Measurements from ENCODE around the gene PGAM2.
A peak's percentile ranks its signal among the peaks of the same experiment; 100 is the strongest.

The PGAM2 gene

DNA sequence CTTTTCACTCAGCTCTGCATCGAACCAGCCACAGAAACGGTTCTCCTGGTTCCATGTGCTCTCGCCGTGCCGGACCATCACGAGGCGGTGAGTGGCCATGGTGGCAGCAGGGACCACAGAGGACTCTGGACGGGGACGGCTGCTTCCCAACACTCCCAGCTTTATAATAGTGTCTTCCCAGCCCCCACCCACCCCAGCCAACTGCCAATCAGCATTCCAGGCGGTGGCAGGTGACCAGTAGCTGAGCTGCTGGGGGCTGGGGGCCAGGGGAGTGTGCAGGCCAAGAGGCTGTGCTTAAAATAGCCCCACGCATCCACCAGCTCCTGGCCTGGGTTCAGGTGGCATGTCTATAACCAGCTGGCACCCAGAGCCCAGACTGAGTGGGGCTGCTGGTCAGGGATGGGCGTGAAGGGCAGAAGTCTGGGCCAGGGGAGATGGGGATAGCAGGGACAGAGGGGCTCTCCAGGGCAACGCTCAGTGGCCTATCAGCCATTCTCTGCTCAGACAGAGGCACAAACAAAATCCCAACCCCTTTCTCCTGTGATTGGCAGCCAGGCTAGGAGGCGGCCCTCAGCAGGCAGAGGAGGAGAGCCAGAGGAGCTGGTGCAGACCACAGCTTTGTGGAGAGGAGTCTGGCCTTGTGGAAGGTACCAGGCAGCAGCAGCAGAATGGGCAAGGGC lies at the start of gene PGAM2:
PGAM2 (minus strand) TSS at position 137 of the 680 bp plus-strand sequence; CDS start at position 99, 38 bp downstream.
- Histone ChIP-seq H3K9ac (ENCODE audit: low read depth, low read length) (no peak within 1 kb of the TSS; the same call in 1 of the 2 replicates), H3K4me1 (ENCODE audit: insufficient read depth, low read length) (peaks cover 13% of the 10 kb centered on the region; the same call in 1 of the 2 replicates), H3K9me3 (ENCODE audit: insufficient read depth, low read depth, low read length) (no peaks in the 10 kb centered on the region), H3K4me3 (ENCODE audit: low read length) (peak within 1 kb of the TSS; percentile 43; the same call in 1 of the 2 replicates), H3K27me3 (ENCODE audit: insufficient read depth, low read length) (peaks cover 27% of the 10 kb centered on the region; the same call in 1 of the 2 replicates), H3K27ac (ENCODE audit: low read length) (no peak within 1 kb of the TSS), H3K36me3 (ENCODE audit: insufficient read depth, low read depth, low read length) (peaks cover 17% of the 10 kb centered on the region)

DNA sequence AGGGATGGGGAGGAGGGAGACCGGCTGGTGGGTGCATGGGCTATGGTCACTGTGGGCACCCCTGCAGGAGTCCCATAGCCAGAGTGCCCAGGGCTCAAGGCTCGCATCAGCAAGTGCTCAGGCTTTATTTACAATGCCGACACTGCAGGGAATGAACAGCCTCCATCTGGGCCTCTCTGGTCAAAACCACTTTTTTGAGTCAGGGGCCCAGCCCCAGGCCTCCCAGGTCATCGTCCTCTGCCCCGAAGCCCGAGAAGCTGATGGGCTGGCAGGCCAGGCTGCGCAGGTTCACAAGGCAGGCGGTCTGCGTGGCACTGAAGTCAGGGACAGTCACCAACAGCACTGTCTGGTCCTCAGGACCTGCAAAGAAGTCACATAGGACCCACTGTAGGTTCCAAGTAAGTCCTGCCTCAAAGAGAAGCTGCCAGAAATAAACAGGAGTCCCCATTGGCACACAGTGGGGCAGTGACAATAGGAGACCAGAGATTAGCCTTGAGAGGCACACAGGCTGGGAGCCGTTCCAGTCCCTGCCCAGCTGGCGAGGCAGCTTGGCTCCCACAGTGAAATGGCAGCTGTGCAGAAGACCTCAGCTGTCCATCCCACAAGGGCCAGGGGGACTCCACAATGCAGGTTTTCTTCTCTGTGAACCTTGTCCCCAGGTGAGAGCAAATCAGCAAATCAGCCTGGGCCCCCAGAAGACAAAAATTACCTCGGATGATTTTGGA lies 49.4 kb upstream of the PGAM2 start:
- H3K27me3 ChIP-seq (ENCODE audit: insufficient read depth, low read length), result no peaks in the 10 kb centered on the region
- no peak overlapping the region for H3K4me3 ChIP-seq (ENCODE audit: low read length)
- H3K9ac ChIP-seq (ENCODE audit: low read depth, low read length), result no peak overlapping the region
- no peaks in the 10 kb centered on the region for H3K4me1 ChIP-seq (ENCODE audit: insufficient read depth, low read length)
- H3K27ac ChIP-seq (ENCODE audit: low read length), result no peak overlapping the region
- H3K9me3 ChIP-seq (ENCODE audit: insufficient read depth, low read depth, low read length), result no peaks in the 10 kb centered on the region
- H3K36me3 ChIP-seq (ENCODE audit: insufficient read depth, low read depth, low read length), result peaks cover 63% of the 10 kb centered on the region

DNA sequence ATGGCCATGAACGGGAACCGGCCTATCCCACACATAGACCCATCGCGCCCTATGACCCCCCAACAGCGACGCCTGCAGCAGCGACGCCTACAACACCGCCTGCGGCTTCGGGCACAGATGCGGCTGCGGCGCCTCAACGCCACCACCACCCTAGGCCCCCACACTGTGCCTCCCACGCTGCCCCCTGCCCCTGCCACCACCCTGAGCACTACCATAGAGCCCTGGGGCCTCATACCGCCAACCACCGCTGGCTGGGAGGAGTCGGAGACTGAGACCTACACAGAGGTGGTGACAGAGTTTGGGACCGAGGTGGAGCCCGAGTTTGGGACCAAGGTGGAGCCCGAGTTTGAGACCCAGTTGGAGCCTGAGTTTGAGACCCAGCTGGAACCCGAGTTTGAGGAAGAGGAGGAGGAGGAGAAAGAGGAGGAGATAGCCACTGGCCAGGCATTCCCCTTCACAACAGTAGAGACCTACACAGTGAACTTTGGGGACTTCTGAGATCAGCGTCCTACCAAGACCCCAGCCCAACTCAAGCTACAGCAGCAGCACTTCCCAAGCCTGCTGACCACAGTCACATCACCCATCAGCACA lies 48.5 kb upstream of the PGAM2 start:
- no peak overlapping the region for H3K4me3 ChIP-seq (ENCODE audit: low read length)
- no peaks in the 10 kb centered on the region for H3K9me3 ChIP-seq (ENCODE audit: insufficient read depth, low read depth, low read length)
- H3K4me1 ChIP-seq (ENCODE audit: insufficient read depth, low read length), result no peaks in the 10 kb centered on the region
- H3K9ac ChIP-seq (ENCODE audit: low read depth, low read length), result no peak overlapping the region
- H3K27me3 ChIP-seq (ENCODE audit: insufficient read depth, low read length), result no peaks in the 10 kb centered on the region
- H3K36me3 ChIP-seq (ENCODE audit: insufficient read depth, low read depth, low read length), result peaks cover 54% of the 10 kb centered on the region
- no peak overlapping the region for H3K27ac ChIP-seq (ENCODE audit: low read length)

DNA sequence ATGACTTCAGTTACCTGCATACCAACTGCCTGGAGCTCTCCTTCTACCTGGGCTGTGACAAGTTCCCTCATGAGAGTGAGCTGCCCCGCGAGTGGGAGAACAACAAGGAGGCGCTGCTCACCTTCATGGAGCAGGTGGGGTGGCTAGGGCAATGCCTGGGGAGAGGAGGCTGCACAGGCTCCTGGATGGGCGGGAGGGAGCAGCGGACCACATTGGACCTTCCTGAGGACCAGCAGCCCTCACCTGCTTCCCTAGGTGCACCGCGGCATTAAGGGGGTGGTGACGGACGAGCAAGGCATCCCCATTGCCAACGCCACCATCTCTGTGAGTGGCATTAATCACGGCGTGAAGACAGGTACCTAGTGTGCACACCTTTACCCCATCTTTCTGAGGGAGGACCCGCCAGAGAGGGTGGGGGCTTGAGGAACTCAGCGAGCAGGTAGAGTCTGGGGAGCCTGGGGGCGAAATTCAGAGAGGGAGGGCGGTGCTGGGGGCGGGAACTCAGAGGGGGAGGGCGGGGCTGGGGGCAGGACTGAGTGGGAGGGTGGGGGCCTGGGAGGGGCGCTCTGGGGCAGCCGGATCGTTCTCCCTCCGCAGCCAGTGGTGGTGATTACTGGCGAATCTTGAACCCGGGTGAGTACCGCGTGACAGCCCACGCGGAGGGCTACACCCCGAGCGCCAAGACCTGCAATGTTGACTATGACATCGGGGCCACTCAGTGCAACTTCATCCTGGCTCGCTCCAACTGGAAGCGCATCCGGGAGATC lies 47.8 kb upstream of the PGAM2 start:
- Histone ChIP-seq H3K9ac (ENCODE audit: low read depth, low read length) (no peak overlapping the region), H3K4me1 (ENCODE audit: insufficient read depth, low read length) (no peaks in the 10 kb centered on the region), H3K27me3 (ENCODE audit: insufficient read depth, low read length) (no peaks in the 10 kb centered on the region), H3K9me3 (ENCODE audit: insufficient read depth, low read depth, low read length) (no peaks in the 10 kb centered on the region), H3K36me3 (ENCODE audit: insufficient read depth, low read depth, low read length) (peaks cover 49% of the 10 kb centered on the region), H3K27ac (ENCODE audit: low read length) (no peak overlapping the region), H3K4me3 (ENCODE audit: low read length) (no peak overlapping the region)

DNA sequence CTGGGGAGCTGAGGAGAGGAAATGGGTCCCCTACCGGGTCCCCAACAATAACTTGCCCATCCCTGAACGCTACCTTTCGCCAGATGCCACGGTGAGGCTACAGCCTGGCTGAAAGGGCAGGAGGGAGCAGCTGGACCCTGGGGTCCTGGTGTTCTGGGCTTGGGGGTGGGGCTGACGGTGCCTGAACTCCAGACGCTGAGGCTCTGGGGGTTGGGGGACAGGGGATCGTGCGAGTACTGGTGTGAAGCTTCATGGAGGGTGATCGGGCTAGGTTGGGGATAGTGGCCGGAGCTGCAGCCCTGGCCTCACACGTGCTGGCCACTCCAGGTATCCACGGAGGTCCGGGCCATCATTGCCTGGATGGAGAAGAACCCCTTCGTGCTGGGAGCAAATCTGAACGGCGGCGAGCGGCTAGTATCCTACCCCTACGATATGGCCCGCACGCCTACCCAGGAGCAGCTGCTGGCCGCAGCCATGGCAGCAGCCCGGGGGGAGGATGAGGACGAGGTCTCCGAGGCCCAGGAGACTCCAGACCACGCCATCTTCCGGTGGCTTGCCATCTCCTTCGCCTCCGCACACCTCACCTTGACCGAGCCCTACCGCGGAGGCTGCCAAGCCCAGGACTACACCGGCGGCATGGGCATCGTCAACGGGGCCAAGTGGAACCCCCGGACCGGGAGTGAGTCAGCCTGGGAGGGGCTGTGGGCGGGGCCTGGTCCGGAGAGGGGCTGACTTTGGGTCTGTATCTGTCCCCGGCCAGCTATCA lies 47.0 kb upstream of the PGAM2 start:
- Histone ChIP-seq H3K9me3 (ENCODE audit: insufficient read depth, low read depth, low read length) (no peaks in the 10 kb centered on the region), H3K36me3 (ENCODE audit: insufficient read depth, low read depth, low read length) (peaks cover 42% of the 10 kb centered on the region), H3K27me3 (ENCODE audit: insufficient read depth, low read length) (no peaks in the 10 kb centered on the region), H3K27ac (ENCODE audit: low read length) (no peak overlapping the region), H3K9ac (ENCODE audit: low read depth, low read length) (no peak overlapping the region), H3K4me3 (ENCODE audit: low read length) (no peak overlapping the region), H3K4me1 (ENCODE audit: insufficient read depth, low read length) (no peaks in the 10 kb centered on the region)

DNA sequence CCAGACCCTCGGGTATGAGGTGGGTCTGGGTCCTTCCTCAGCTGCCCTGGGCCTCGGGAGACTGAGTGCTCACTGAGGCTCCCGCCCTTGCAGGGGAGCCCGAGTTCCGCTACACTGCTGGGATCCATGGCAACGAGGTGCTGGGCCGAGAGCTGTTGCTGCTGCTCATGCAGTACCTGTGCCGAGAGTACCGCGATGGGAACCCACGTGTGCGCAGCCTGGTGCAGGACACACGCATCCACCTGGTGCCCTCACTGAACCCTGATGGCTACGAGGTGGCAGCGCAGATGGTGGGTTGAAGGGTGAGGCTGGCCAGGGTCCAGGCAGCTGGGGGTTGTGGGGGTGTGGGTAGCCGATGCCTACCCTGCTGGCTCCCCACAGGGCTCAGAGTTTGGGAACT lies 46.4 kb upstream of the PGAM2 start:
- H3K9me3 ChIP-seq (ENCODE audit: insufficient read depth, low read depth, low read length), result no peaks in the 10 kb centered on the region
- H3K4me3 ChIP-seq (ENCODE audit: low read length), result no peak overlapping the region
- H3K4me1 ChIP-seq (ENCODE audit: insufficient read depth, low read length), result no peaks in the 10 kb centered on the region
- H3K9ac ChIP-seq (ENCODE audit: low read depth, low read length), result no peak overlapping the region
- peaks cover 35% of the 10 kb centered on the region for H3K36me3 ChIP-seq (ENCODE audit: insufficient read depth, low read depth, low read length)
- no peaks in the 10 kb centered on the region for H3K27me3 ChIP-seq (ENCODE audit: insufficient read depth, low read length)
- no peak overlapping the region for H3K27ac ChIP-seq (ENCODE audit: low read length)

DNA sequence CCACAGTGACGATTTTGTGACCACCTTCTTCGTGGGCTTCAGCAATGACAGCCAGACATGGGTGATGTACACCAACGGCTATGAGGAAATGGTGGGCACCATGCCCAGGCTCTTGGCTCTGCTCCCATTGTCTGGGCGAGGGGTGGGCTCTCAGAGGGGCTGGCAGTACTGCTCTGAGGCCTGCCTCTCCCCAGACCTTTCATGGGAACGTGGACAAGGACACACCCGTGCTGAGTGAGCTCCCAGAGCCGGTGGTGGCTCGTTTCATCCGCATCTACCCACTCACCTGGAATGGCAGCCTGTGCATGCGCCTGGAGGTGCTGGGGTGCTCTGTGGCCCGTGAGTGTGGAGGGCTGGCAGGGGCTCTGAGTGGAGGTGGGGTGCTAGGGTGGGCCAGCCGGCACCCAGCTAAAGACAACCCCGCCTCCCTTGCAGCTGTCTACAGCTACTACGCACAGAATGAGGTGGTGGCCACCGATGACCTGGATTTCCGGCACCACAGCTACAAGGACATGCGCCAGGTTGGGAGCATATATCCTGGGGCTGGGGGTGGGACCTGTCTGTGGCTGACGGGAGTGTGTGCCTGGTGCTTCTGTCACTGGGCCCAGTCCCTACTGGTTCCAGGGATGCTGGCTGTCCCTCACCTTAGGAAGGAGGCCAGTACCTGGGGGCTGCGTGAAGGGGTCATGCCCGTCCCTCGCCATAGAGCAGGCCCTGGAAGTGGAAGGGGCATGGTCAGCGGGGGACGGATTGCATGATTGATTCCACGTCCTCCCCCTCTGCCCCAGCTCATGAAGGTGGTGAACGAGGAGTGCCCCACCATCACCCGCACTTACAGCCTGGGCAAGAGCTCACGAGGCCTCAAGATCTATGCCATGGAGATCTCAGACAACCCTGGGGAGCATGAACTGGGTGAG lies 45.6 kb upstream of the PGAM2 start:
- Histone ChIP-seq H3K4me1 (ENCODE audit: insufficient read depth, low read length) (no peaks in the 10 kb centered on the region), H3K36me3 (ENCODE audit: insufficient read depth, low read depth, low read length) (peaks cover 28% of the 10 kb centered on the region), H3K27ac (ENCODE audit: low read length) (no peak overlapping the region), H3K9ac (ENCODE audit: low read depth, low read length) (no peak overlapping the region), H3K27me3 (ENCODE audit: insufficient read depth, low read length) (0 out of 2 replicates have a peak, but pooled peaks cover under 1% of the 10 kb centered on the region), H3K4me3 (ENCODE audit: low read length) (no peak overlapping the region), H3K9me3 (ENCODE audit: insufficient read depth, low read depth, low read length) (no peaks in the 10 kb centered on the region)

DNA sequence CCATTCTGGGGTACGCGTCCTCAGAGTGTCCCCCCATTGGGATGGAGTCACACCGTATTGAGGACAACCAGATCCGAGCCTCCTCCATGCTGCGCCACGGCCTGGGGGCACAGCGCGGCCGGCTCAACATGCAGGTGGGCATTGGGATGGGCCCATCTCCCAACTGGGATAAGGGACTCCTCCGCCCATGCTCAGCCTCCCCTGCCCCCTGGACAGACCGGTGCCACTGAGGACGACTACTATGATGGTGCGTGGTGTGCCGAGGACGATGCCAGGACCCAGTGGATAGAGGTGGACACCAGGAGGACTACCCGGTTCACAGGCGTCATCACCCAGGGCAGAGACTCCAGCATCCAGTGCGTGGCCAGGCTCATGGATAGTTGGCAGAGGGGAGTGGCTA lies 44.6 kb upstream of the PGAM2 start:
- Histone ChIP-seq H3K36me3 (ENCODE audit: insufficient read depth, low read depth, low read length) (peaks cover 18% of the 10 kb centered on the region), H3K27me3 (ENCODE audit: insufficient read depth, low read length) (peaks cover 10% of the 10 kb centered on the region), H3K27ac (ENCODE audit: low read length) (no peak overlapping the region)

DNA sequence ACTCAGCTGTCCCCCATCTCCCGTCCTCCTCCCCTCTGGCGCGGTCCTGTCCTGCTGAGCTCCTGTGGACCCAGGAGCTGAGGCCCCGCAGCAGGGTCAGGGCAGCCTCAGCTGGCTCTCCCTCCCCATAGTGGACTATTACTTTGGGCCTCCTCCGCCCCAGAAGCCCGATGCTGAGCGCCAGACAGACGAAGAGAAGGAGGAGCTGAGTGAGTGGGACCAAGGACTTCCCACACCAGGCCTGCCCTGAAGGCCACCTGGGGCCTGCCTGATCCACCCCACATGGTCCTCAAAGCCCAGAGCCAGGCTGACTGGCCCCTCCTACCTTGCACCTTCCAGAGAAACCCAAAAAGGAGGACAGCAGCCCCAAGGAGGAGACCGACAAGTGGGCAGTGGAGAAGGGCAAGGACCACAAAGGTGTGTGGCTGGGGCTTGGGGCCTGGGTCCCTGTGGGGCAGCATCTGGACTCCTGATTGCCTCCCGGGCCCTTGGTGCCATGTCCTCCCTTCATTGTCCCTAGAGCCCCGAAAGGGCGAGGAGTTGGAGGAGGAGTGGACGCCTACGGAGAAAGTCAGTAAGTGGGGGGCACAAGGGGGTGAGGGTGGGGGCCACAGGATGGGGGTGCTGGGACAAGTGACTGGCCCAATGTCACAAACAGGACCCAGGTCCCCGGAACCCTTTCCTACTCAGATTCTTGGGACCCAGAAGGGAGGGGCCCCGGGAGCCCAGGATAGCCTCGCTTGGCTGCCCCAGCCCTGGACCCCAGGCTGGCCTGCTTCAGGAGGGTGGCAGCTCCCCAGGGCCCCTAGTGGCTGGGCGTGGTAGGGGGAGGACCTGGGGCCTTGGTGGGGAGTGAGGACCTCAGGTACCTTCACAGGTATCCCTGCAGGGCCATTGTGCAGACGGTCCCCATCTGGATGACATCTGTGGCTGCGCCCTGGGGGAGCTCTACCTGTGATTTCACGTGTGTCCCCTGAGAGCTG lies 43.7 kb upstream of the PGAM2 start:
- no peaks in the 10 kb centered on the region for H3K4me1 ChIP-seq (ENCODE audit: insufficient read depth, low read length)
- H3K36me3 ChIP-seq (ENCODE audit: insufficient read depth, low read depth, low read length), result peaks cover 9% of the 10 kb centered on the region
- no peak overlapping the region for H3K27ac ChIP-seq (ENCODE audit: low read length)

More for the DNA sequence above, 44.6 kb upstream of the PGAM2 start:
- H3K4me3 ChIP-seq (ENCODE audit: low read length), result no peak overlapping the region
- H3K9me3 ChIP-seq (ENCODE audit: insufficient read depth, low read depth, low read length), result no peaks in the 10 kb centered on the region
- H3K4me1 ChIP-seq (ENCODE audit: insufficient read depth, low read length), result no peaks in the 10 kb centered on the region
- H3K9ac ChIP-seq (ENCODE audit: low read depth, low read length), result no peak overlapping the region

More for the DNA sequence above, 43.7 kb upstream of the PGAM2 start:
- H3K9ac ChIP-seq (ENCODE audit: low read depth, low read length), result no peak overlapping the region
- H3K9me3 ChIP-seq (ENCODE audit: insufficient read depth, low read depth, low read length), result no peaks in the 10 kb centered on the region
- H3K27me3 ChIP-seq (ENCODE audit: insufficient read depth, low read length), result peaks cover 17% of the 10 kb centered on the region
- no peak overlapping the region for H3K4me3 ChIP-seq (ENCODE audit: low read length)
